K562 (cell line): Measurements from ENCODE around the gene HOXB3. TPM values are rescaled to one million over a fixed set of nuclear protein-coding genes. Genes with fewer than 3 reads are reported as not detected.

Experiments
- ATAC-seq: fragments of 200-7000 bp; cut with Tn5 transposase; 3 replicates; pipeline ENCODE4 v1.9.1; 2020; ENCODE audit warnings: moderate library complexity
- BruUV-seq: library from RNA; stranded (reverse); fragments of 400-500 nt; replicated peaks from 2 replicates; lab custom pipeline; 2021; lab: Mats Ljungman, UMichigan
- CTCF ChIA-PET: fragments of 300-600 bp; formaldehyde crosslinking; extraction: SDS; loops from one replicate; lab custom pipeline; 2021; ENCODE audit warnings: low intra/inter-chr PET ratio; lab: Yijun Ruan, JAX
- POLR2A ChIA-PET: fragments of 300-600, 350-650 bp; sonication (Branson Sonifier 250); formaldehyde crosslinking; extraction: SDS; loops from one replicate; lab custom pipeline; 2021; ENCODE audit warnings: antibody characterized with exemption, inconsistent platforms; lab: Yijun Ruan, JAX
- DNase-seq, 4 experiments: peaks; one replicate each; pipeline versions ENCODE4 v3.0.0 to v3.0.0-alpha.2; 2011 to 2018; ENCODE audit warnings: low spot score in 3 of 4, mixed read lengths in 3 of 4; ENCODE audit errors: extremely low read depth in 1 of 4
- FAIRE-seq: peaks from 2 replicates; lab custom pipeline; 2011; peaks lifted over from hg19 to GRCh38; lab: Jason Lieb, UNC
- H2AFZ ChIP-seq: 2 replicates; pipeline ENCODE4 v1.6.0; 2011; ENCODE audit warnings: low read depth, low read length, control low read depth, inconsistent platforms
- H3K27ac ChIP-seq: fragments of 200-600 bp; 3 replicates; pipeline ENCODE4 v1.8.0; 2011; ENCODE audit warnings: low read depth, mild to moderate bottlenecking, control low read depth, inconsistent platforms, low read length, moderate library complexity, mixed read lengths; ENCODE audit errors: extremely low read depth
- H3K27me3 ChIP-seq, 2 experiments: fragments of 300-600 bp in 1 of 2; 2 replicates in 1 of 2; 3 replicates in 1 of 2; pipeline versions ENCODE4 v1.6.0 to v1.8.0; 2011; ENCODE audit warnings: inconsistent platforms in 2 of 2, low read length in 2 of 2, mild to moderate bottlenecking in 1 of 2, mixed read lengths in 1 of 2, moderate library complexity in 1 of 2; ENCODE audit not compliant: control insufficient read depth in 2 of 2, insufficient read depth in 2 of 2
- H3K36me3 ChIP-seq: fragments of 300-600 bp; 3 replicates; pipeline ENCODE4 v1.8.0; 2011; ENCODE audit warnings: mild to moderate bottlenecking, low read length, inconsistent platforms; ENCODE audit not compliant: control insufficient read depth, insufficient read depth
- H3K4me1 ChIP-seq, 2 experiments: fragments of 200-600 bp in 1 of 2; replicated peaks in 1 of 2; 2 replicates in 1 of 2; 3 replicates in 1 of 2; pipeline versions ENCODE4 v1.5.1 to v1.8.0; 2011; ENCODE audit warnings: inconsistent platforms in 2 of 2, low read length in 2 of 2, mild to moderate bottlenecking in 1 of 2, mixed read lengths in 1 of 2, moderate library complexity in 1 of 2; ENCODE audit not compliant: control insufficient read depth in 2 of 2, insufficient read depth in 2 of 2
- H3K4me2 ChIP-seq: 2 replicates; pipeline ENCODE4 v1.6.1; 2011; ENCODE audit warnings: low read length, control low read depth, inconsistent platforms, mixed read lengths; ENCODE audit not compliant: insufficient read depth
- H3K4me3 ChIP-seq: fragments of 200-600 bp; sonication (generic), shearing (Covaris generic); 2 replicates; pipeline ENCODE4 v1.5.1; 2016; ENCODE audit warnings: control low read depth, inconsistent platforms
- H3K79me2 ChIP-seq: fragments of 200-600 bp; 3 replicates; pipeline ENCODE4 v1.8.0; 2011; ENCODE audit warnings: low read length, inconsistent platforms; ENCODE audit not compliant: control insufficient read depth, insufficient read depth
- H3K9ac ChIP-seq, 2 experiments: 2 replicates each; pipeline versions ENCODE4 v1.6.0 to v1.6.1; 2011; ENCODE audit warnings: low read depth in 2 of 2, low read length in 2 of 2, control low read depth in 1 of 2, inconsistent platforms in 1 of 2, mild to moderate bottlenecking in 1 of 2, mixed read lengths in 1 of 2; ENCODE audit not compliant: insufficient read depth in 1 of 2
- H3K9me1 ChIP-seq: one replicate; pipeline ENCODE4 v1.6.0; 2011; ENCODE audit warnings: inconsistent platforms, mild to moderate bottlenecking, low read length, moderate library complexity; ENCODE audit not compliant: control insufficient read depth, insufficient read depth
- H3K9me3 ChIP-seq: replicated peaks from 2 replicates; pipeline ENCODE4 v1.5.1; 2011; ENCODE audit warnings: low read depth, low read length, inconsistent platforms; ENCODE audit not compliant: control insufficient read depth, insufficient read depth
- H4K20me1 ChIP-seq: replicated peaks from 2 replicates; pipeline ENCODE4 v1.6.1; 2011; ENCODE audit warnings: low read length, inconsistent platforms, mixed read lengths; ENCODE audit not compliant: control insufficient read depth, insufficient read depth
- CBX5 ChIP-seq: IDR thresholded peaks from 2 replicates; pipeline ENCODE4 v1.6.1; 2014; ENCODE audit warnings: low read depth, borderline replicate concordance
- REST ChIP-seq, 2 experiments: fragments of 450-650 bp; formaldehyde crosslinking in 1 of 2; IDR thresholded peaks; 2 replicates each; pipeline versions ENCODE4 v1.4.0 to v1.6.1; 2014 to 2020; ENCODE audit warnings: mild to moderate bottlenecking in 2 of 2, borderline replicate concordance in 1 of 2, low read depth in 1 of 2
- SRF ChIP-seq, 2 experiments: fragments of 250-450, 450-650 bp in 1 of 2; sonication (Bioruptor Pico) in 1 of 2; sonication (generic) in 1 of 2; formaldehyde crosslinking; IDR thresholded peaks; 2 replicates each; pipeline versions ENCODE4 v1.5.0 to v1.5.1; 2020 to 2022; ENCODE audit warnings: mild to moderate bottlenecking in 1 of 2, missing genetic modification reagents in 1 of 2
- TFE3 ChIP-seq: fragments of 450-650 bp; formaldehyde crosslinking; IDR thresholded peaks from 2 replicates; pipeline ENCODE4 v1.4.0; 2020; ENCODE audit warnings: mild to moderate bottlenecking, mixed read lengths
- ZBTB1 ChIP-seq: sonication (generic); formaldehyde crosslinking; IDR thresholded peaks from 2 replicates; pipeline ENCODE4 v1.8.1; 2023; ENCODE audit warnings: missing genetic modification reagents, low read depth, mild to moderate bottlenecking, borderline replicate concordance
- ZFPM2 ChIP-seq: fragments of 250-450 bp; sonication (Bioruptor Pico); IDR thresholded peaks from 2 replicates; pipeline ENCODE4 v1.5.1; 2022; ENCODE audit warnings: mild to moderate bottlenecking
- ZNF75A ChIP-seq: fragments of 450-650 bp; formaldehyde crosslinking; IDR thresholded peaks from 2 replicates; pipeline ENCODE4 v1.4.0; 2020; ENCODE audit warnings: mild to moderate bottlenecking
- WGBS: fragments of 100-300 bp; shearing (Covaris generic); methylation state at CpG from one replicate; pipeline ENCODE4 v1.1.6; 2016; ENCODE audit warnings: low coverage, mixed read lengths; ENCODE audit not compliant: insufficient coverage; ENCODE audit errors: missing lambda C conversion rate; 5-methylcytosine and 5-hydroxymethylcytosine counted together
- in situ Hi-C: fragments of 300-500 bp; cut with MboI; formaldehyde crosslinking; loops from 4 replicates; pipeline ENCODE4 v1.15.0; 2018; ENCODE audit warnings: inconsistent platforms, mixed read lengths
- intact Hi-C: fragments of 100-400 bp; cut with micrococcal nuclease; formaldehyde crosslinking; loops from 2 replicates; pipeline ENCODE4 v1.14.2; 2022
- polyA plus RNA-seq, 8 experiments: library from polyadenylated mRNA; depleted of rRNA in 4 of 8; stranded (reverse) in 5 of 8; unstranded in 3 of 8; fragments of >200 nt; fragmentation: Nextera tagmentation in 2 of 8; fragmentation: Illumina TruSeq in 1 of 8; extraction: Ambion mirVana in 2 of 8; extraction: Trizol in 1 of 8; gene quantifications; 2 replicates each; pipeline versions ENCODE4 v1.2.1 to v1.2.3, GENCODE V29; 2011 to 2014; ENCODE audit warnings: inconsistent platforms in 1 of 8, missing spikeins in 1 of 8
- total RNA-seq, 7 experiments: library from RNA; depleted of rRNA in 6 of 7; stranded (reverse); fragments of >200 nt in 6 of 7; fragmentation: Illumina TruSeq in 2 of 7; extraction: Trizol in 2 of 7; gene quantifications; 2 replicates each; pipeline versions ENCODE4 v1.2.1 to v1.2.3, GENCODE V29; 2011 to 2021; ENCODE audit warnings: low replicate concordance in 1 of 7
- TF ChIP-seq, protein P1 (sequence below), 2 experiments: IDR thresholded peaks; 2 replicates each; pipeline ENCODE4 v1.6.1; 2011; ENCODE audit warnings: borderline replicate concordance in 1 of 2, control low read depth in 1 of 2, low read depth in 1 of 2, low read length in 1 of 2, mild to moderate bottlenecking in 1 of 2, mixed read lengths in 1 of 2, moderate library complexity in 1 of 2; ENCODE audit not compliant: insufficient read depth in 1 of 2, insufficient read length in 1 of 2, poor library complexity in 1 of 2, severe bottlenecking in 1 of 2; ENCODE audit errors: extremely low read depth in 1 of 2

The HOXB3 gene
- total and polyA plus RNA-seq, 9 of the 15 experiments (the other 6 are each of a cell fraction or from before 2014, with no cell fraction given): 2.4 to 41.3 (median 20.2) TPM

- peak within 1 kb of the TSS; percentile 86 for H3K27ac ChIP-seq
- 31% methylated on average over 53 of the region's 79 CpGs for WGBS
- TF ChIP-seq ZFPM2 (CRISPR knock-in tag) (no peak), CBX5 (no peak), SRF (CRISPR knock-in tag; IDR thresholded peaks at IDR 0.05) (no peak), ZBTB1 (CRISPR knock-in tag) (no peak), TFE3 (CRISPR knock-in tag) (peak; percentile 98), ZNF75A (CRISPR knock-in tag) (no peak), REST (IDR thresholded peaks at IDR 0.05; ENCODE audit: borderline replicate concordance) (peak; percentile 91), REST (CRISPR knock-in tag; IDR thresholded peaks at IDR 0.05; ENCODE audit: low read depth) (no peak)
- TF ChIP-seq, protein P1, sequence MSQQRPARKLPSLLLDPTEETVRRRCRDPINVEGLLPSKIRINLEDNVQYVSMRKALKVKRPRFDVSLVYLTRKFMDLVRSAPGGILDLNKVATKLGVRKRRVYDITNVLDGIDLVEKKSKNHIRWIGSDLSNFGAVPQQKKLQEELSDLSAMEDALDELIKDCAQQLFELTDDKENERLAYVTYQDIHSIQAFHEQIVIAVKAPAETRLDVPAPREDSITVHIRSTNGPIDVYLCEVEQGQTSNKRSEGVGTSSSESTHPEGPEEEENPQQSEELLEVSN (IDR thresholded peaks at IDR 0.05; ENCODE audit: borderline replicate concordance in 1 of 2, extremely low read depth in 1 of 2, insufficient read depth in 1 of 2, insufficient read length in 1 of 2, low read depth in 1 of 2, low read length in 1 of 2, poor library complexity in 1 of 2, severe bottlenecking in 1 of 2): peak; percentile 43 to 75
Observed at GRCh38 chr17:48610282-48611211, 20.5 kb upstream of the HOXB3 start, which contains the start of gene HOXB7. HOXB7 (minus strand) TSS chr17:48611017; CDS start chr17:48610918, 99 bp downstream.

More at GRCh38 chr17:48610282-48611211, 20.5 kb upstream of the HOXB3 start, which contains the start of gene HOXB7:
- DNase-seq: peak; percentile 74 to 84 (median 75)
- in situ Hi-C loops (no loop called here), intact Hi-C loops (no loop called here)
- H2AFZ ChIP-seq: peak within 1 kb of the TSS; percentile 92
- no peaks in the 10 kb centered on the region for H4K20me1 ChIP-seq
- POLR2A ChIA-PET: interaction anchor here (0.5 to 1.2 kb wide), 4 partner anchors 53 to 562 kb away, joined by 3 read pairs; partner anchors contain the start of gene NFE2L1
- no peaks in the 10 kb centered on the region for H3K9me1 ChIP-seq
- no peaks in the 10 kb centered on the region for H3K27me3 ChIP-seq
- peak within 1 kb of the TSS; percentile 56 for H3K4me3 ChIP-seq
- peaks cover 21 to 55% of the 10 kb centered on the region in 2 experiments for H3K4me1 ChIP-seq
- peak; percentile 75 for ATAC-seq
- H3K9me3 ChIP-seq: no peaks in the 10 kb centered on the region
- H3K4me2 ChIP-seq: peak within 1 kb of the TSS; percentile 71
- no TSS peak for BruUV-seq
- CTCF ChIA-PET: no interaction called here
- peaks cover 14% of the 10 kb centered on the region; the same call in 1 of the 3 replicates for H3K36me3 ChIP-seq
- peaks cover 26% of the 10 kb centered on the region for H3K79me2 ChIP-seq
- peak; percentile 78 for FAIRE-seq
- H3K9ac ChIP-seq: peak within 1 kb of the TSS; percentile 80 to 94
